HFFc6 (cell line): ENCODE data around the gene TMEM183A. TPM values are rescaled to one million over a fixed set of nuclear protein-coding genes. Genes with fewer than 3 reads are reported as not detected.

ENCODE experiments used
- DNase-seq: peaks from one replicate; pipeline ENCODE4 v3.0.0-alpha.2; 2018
- H3K27ac Mint-ChIP-seq: 2 replicates; pipeline ENCODE4 v1.8.0; 2020; ENCODE audit warnings: mild to moderate bottlenecking, mixed read lengths
- H3K27me3 Mint-ChIP-seq: 2 replicates; pipeline ENCODE4 v1.8.0; 2021; ENCODE audit warnings: mild to moderate bottlenecking, moderate library complexity, mixed read lengths; ENCODE audit not compliant: insufficient read depth
- H3K36me3 Mint-ChIP-seq: 2 replicates; pipeline ENCODE4 v1.8.0; 2021; ENCODE audit warnings: low read depth, mixed read lengths
- H3K4me1 Mint-ChIP-seq: 2 replicates; pipeline ENCODE4 v1.8.0; 2020; ENCODE audit warnings: low read depth, mixed read lengths
- H3K4me3 Mint-ChIP-seq: 2 replicates; pipeline ENCODE4 v1.8.0; 2020; ENCODE audit warnings: mild to moderate bottlenecking, moderate library complexity, mixed read lengths
- H3K9me3 Mint-ChIP-seq: 2 replicates; pipeline ENCODE4 v1.8.0; 2020; ENCODE audit warnings: mild to moderate bottlenecking, mixed read lengths
- CTCF ChIP-seq: fragments of 200-600 bp; sonication (generic); IDR thresholded peaks from 2 replicates; pipeline ENCODE4 v1.5.0; 2021; ENCODE audit warnings: antibody characterized with exemption, mild to moderate bottlenecking
- long read RNA-seq: library from polyadenylated mRNA; unstranded; transcript quantifications from one replicate; pipeline ENCODE4 v2.0.0, GENCODE V29; 2019
- total RNA-seq, 6 experiments: library from RNA; stranded (reverse); fragmentation: NEBNext Ultra II Directional; extraction: Animal tissue kit (Norgen Biotek cat#: 25700); gene quantifications; 2 replicates in 1 of 6; 3 replicates in 5 of 6; pipeline ENCODE4 v1.2.3, GENCODE V29; 2021

TMEM183A gene, protein sequence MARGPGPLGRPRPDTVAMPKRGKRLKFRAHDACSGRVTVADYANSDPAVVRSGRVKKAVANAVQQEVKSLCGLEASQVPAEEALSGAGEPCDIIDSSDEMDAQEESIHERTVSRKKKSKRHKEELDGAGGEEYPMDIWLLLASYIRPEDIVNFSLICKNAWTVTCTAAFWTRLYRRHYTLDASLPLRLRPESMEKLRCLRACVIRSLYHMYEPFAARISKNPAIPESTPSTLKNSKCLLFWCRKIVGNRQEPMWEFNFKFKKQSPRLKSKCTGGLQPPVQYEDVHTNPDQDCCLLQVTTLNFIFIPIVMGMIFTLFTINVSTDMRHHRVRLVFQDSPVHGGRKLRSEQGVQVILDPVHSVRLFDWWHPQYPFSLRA
- 10 to 100 TPM; 38.6 to 50.6 (median 45.1) TPM for total RNA-seq
- long read RNA-seq, transcript TMEM183A-201 (8 exons, 3,019 nt), result major isoform, 67 of 112 reads
- long read RNA-seq, partial matches to known transcripts, result 10 of 112 reads
- long read RNA-seq, other reads (novel, unspliced or antisense), result 35 of 112 reads

GRCh38 chr1:203006948-203007871, at the start of gene TMEM183A:
TSS of gene TMEM183A (plus strand) at chr1:203007374. CDS start at chr1:203007466, 92 bp downstream.
- no peaks in the 10 kb centered on the region for H3K27me3 Mint-ChIP-seq
- H3K27ac Mint-ChIP-seq, result peak within 1 kb of the TSS; percentile 90
- H3K36me3 Mint-ChIP-seq, result peaks cover 13% of the 10 kb centered on the region
- no peaks in the 10 kb centered on the region for H3K9me3 Mint-ChIP-seq
- peaks cover 20% of the 10 kb centered on the region for H3K4me1 Mint-ChIP-seq
- TF ChIP-seq CTCF, result no peak
- DNase-seq, result peak; percentile 97
- peak within 1 kb of the TSS; percentile 93 for H3K4me3 Mint-ChIP-seq

DNA sequence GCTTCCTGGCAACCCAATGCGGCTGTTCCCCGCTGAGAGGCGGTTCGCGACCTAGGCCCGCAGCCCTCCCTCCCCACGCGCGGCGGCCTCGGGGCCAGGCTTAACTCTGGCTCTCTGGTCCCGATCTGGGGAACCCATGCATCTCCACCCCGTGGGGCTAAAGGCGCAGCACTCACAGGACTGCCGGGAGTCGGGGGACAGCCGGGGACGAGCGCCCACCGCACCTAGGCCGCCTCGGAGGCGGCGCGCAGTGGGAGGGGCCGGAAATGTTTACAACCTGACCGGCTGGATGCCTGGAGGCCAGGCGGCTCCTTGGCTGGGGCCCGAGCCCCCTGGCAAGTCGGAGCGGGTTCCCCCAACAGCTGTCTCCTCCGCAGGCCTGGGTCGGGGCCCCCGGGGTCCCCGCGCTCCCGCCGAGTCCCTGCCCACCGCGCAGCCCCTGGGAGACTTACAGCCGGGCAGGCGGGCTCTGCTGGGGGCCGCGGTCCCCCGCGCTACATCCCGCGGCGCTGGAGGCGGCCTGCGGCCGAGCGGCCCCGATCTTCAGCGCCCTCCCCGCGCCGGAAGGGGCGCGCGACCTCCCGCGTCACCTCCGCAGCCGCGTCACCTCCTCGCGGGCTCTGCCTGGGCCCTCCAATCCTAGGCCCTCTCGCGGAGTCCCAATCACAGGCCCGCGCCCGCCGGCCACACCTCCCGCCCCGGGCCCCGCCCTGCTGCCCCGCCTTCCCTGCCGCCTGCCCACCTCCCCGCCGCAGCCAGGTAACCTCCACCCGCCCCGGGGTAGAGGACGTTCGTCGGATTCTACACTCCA, 49.2 kb upstream of the TMEM183A start, which contains the start of gene ADIPOR1:
Gene ADIPOR1 (minus strand): TSS at position 580 of the 811 bp plus-strand sequence. CDS start 7,242 bp downstream, outside the sequence.
- H3K27me3 Mint-ChIP-seq, result peaks cover 2% of the 10 kb centered on the region; the same call in 1 of the 2 replicates
- H3K4me1 Mint-ChIP-seq, result peaks cover 44% of the 10 kb centered on the region
- peak within 1 kb of the TSS; percentile 67 for H3K27ac Mint-ChIP-seq
- H3K4me3 Mint-ChIP-seq, result peak within 1 kb of the TSS; percentile 89
- H3K36me3 Mint-ChIP-seq, result peaks cover 10% of the 10 kb centered on the region; the same call in 1 of the 2 replicates
- peak; percentile 78 for DNase-seq
- TF ChIP-seq CTCF, result peak; percentile 66
- H3K9me3 Mint-ChIP-seq, result no peaks in the 10 kb centered on the region

- peak overlapping the region; percentile 64 for H3K27ac Mint-ChIP-seq
These were observed 48.5 kb upstream of the TMEM183A start for GRCh38 chr1:202958544-202959275.

DNA sequence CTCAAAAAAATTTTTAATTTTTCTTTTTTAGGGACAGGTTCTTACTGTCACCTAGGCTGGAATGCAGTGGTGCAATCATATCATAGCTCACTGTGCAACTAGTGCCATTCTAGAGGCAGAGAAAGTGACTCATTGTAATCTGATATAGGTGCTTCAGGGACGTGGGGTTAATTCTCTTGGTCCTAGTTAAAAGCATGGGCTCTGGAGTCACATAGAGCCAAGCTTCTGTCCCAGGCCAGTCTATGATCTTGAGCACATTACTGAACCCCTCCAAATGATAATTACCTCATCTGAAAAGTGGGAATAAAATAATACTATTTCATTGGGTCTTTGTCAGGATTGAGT, 47.9 kb upstream of the TMEM183A start:
- Mint-ChIP-seq H3K27me3 (peaks cover 4% of the 10 kb centered on the region), H3K36me3 (peaks cover 12% of the 10 kb centered on the region; the same call in 1 of the 2 replicates), H3K27ac (peak overlapping the region; percentile 68), H3K4me3 (peak overlapping the region; percentile 87), H3K4me1 (peaks cover 39% of the 10 kb centered on the region), H3K9me3 (no peaks in the 10 kb centered on the region)
- peak; percentile 66 for DNase-seq
- no peak for TF ChIP-seq CTCF

More at GRCh38 chr1:202958544-202959275, 48.5 kb upstream of the TMEM183A start:
- Mint-ChIP-seq H3K4me1 (peaks cover 38% of the 10 kb centered on the region), H3K36me3 (peaks cover 12% of the 10 kb centered on the region; the same call in 1 of the 2 replicates), H3K4me3 (peak overlapping the region; percentile 87), H3K9me3 (no peaks in the 10 kb centered on the region), H3K27me3 (peaks cover 3% of the 10 kb centered on the region)
- no peak for TF ChIP-seq CTCF
- DNase-seq, result no peak
